ENCODE results near the gene MED27. TPM values are rescaled to one million over a fixed set of nuclear protein-coding genes. Genes with fewer than 3 reads are reported as not detected.

Gene MED27
- total RNA-seq, 1 donor from 2014 or later, result 10.5 TPM

DNA sequence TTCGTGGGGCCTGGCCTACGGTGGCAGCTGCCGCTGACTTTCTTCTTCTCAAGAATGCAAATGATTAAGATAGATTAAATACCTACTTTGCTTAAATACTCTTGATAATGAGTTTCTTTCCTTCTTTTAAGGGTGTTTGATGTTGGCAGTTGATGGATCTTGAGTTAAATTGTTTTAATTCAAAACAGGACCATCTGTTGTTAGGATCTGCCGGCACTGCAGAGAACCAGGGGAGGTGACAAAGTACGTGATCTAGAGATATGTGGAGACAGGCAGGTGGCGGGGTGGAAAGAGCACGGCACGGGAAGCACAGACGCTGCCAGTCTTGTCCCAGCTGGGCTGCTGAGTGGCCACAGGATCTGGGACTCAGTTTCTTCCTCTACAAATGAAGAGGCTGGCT is 37.9 kb downstream of the MED27 start:
- FAIRE-seq (no peak), DNase-seq (ENCODE audit: low read depth) (no peak)
- no peaks in the 10 kb centered on the region for H3K36me3 ChIP-seq (ENCODE audit: control insufficient read depth, insufficient read depth, low read length)
- H3K4me3 ChIP-seq (ENCODE audit: low read depth, low read length), result no peak overlapping the region
- H3K27me3 ChIP-seq (ENCODE audit: control insufficient read depth, insufficient read depth, low read length), result no peaks in the 10 kb centered on the region
- no peak for TF ChIP-seq CTCF (IDR thresholded peaks at IDR 0.05; ENCODE audit: insufficient read depth, low read length, severe bottlenecking)

DNA sequence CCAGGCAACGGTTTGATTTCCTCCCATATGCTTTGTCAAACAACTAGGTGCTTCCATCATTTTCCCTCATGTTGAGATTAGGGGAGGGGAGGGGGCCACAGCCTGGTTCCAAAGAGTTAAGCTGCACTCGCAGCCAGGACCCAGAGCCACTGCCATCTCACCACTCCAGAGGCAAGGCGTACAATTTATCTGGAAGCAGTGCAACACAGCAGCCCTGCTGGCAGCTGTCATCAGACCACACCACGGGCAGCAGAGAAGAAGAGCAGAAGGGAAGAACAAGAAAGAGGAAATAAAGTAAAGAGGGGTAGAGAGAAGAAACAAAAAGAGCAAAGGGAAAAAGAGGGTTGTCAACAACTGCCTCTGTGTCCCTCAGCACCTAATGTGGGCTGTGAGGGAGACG is 38.9 kb downstream of the MED27 start:
- FAIRE-seq (no peak), DNase-seq (ENCODE audit: low read depth) (no peak)
- Histone ChIP-seq H3K27me3 (ENCODE audit: control insufficient read depth, insufficient read depth, low read length) (no peaks in the 10 kb centered on the region), H3K4me3 (ENCODE audit: low read depth, low read length) (no peak overlapping the region), H3K36me3 (ENCODE audit: control insufficient read depth, insufficient read depth, low read length) (no peaks in the 10 kb centered on the region)
- TF ChIP-seq CTCF (IDR thresholded peaks at IDR 0.05; ENCODE audit: insufficient read depth, low read length, severe bottlenecking), result no peak

DNA sequence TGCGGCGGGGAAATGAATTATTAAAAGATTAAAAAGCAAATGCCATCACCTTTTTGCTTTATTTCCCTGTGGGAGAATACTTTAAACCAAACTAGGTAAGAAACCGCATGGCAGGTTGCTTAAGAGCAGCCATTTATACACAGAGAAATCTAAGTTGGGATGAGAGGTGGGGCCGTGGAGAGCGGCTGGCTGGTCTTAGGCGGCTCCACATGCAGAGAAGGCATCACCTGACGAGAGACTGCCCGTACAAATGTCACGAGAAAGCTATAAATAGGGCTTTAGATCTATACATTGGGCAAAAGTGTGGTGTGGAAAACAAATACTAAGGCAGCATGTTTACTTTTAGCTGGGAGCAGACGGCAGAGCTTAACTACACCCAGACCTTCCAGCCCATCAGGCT is 39.4 kb downstream of the MED27 start:
- FAIRE-seq, result no peak
- no peaks in the 10 kb centered on the region for H3K36me3 ChIP-seq (ENCODE audit: control insufficient read depth, insufficient read depth, low read length)

DNA sequence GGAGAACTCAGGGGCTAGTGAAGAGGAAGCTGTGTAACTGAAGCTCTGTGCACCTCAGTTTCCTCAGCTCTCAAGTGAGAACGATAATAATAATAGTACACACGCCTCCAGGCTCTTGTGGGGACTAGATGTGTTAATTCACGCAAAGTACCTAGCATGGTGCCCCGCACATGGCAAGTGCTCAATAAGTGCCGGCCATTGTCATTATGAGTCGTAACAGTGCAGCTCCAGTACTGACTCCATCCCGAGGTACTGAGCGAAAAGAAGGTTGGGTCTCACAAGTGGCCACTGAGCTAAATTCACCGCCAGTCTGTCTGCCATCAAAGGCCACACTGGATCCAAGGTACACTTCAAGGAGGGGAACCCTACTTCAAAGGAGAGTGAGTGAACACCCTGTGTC is 40.4 kb downstream of the MED27 start:
- FAIRE-seq (no peak), DNase-seq (ENCODE audit: low read depth) (no peak)
- Histone ChIP-seq H3K4me3 (ENCODE audit: low read depth, low read length) (no peak overlapping the region), H3K36me3 (ENCODE audit: control insufficient read depth, insufficient read depth, low read length) (no peaks in the 10 kb centered on the region), H3K27me3 (ENCODE audit: control insufficient read depth, insufficient read depth, low read length) (no peaks in the 10 kb centered on the region)
- TF ChIP-seq CTCF (IDR thresholded peaks at IDR 0.05; ENCODE audit: insufficient read depth, low read length, severe bottlenecking), result no peak

More for the DNA sequence above, 39.4 kb downstream of the MED27 start:
- Histone ChIP-seq H3K4me3 (ENCODE audit: low read depth, low read length) (no peak overlapping the region), H3K27me3 (ENCODE audit: control insufficient read depth, insufficient read depth, low read length) (no peaks in the 10 kb centered on the region)
- no peak for DNase-seq (ENCODE audit: low read depth)
- no peak for TF ChIP-seq CTCF (IDR thresholded peaks at IDR 0.05; ENCODE audit: insufficient read depth, low read length, severe bottlenecking)

- no peaks in the 10 kb centered on the region for H3K27me3 ChIP-seq (ENCODE audit: control insufficient read depth, insufficient read depth, low read length)
- FAIRE-seq (no peak), DNase-seq (ENCODE audit: low read depth) (no peak)
- no peak for TF ChIP-seq CTCF (IDR thresholded peaks at IDR 0.05; ENCODE audit: insufficient read depth, low read length, severe bottlenecking)
- no peaks in the 10 kb centered on the region for H3K36me3 ChIP-seq (ENCODE audit: control insufficient read depth, insufficient read depth, low read length)
- H3K4me3 ChIP-seq (ENCODE audit: low read depth, low read length), result no peak overlapping the region
Measured at GRCh38 chr9:132037458-132037857, 42.2 kb downstream of the MED27 start.

- TF ChIP-seq CTCF (IDR thresholded peaks at IDR 0.05; ENCODE audit: insufficient read depth, low read length, severe bottlenecking), result no peak
- Histone ChIP-seq H3K4me3 (ENCODE audit: low read depth, low read length) (no peak overlapping the region), H3K27me3 (ENCODE audit: control insufficient read depth, insufficient read depth, low read length) (no peaks in the 10 kb centered on the region), H3K36me3 (ENCODE audit: control insufficient read depth, insufficient read depth, low read length) (no peaks in the 10 kb centered on the region)
- no peak for DNase-seq (ENCODE audit: low read depth)
- FAIRE-seq, result no peak
Measured at GRCh38 chr9:132036521-132036920, 43.1 kb downstream of the MED27 start.
